GM23338 (cell line): ENCODE results near the gene CHMP4A. TPM values are rescaled to one million over a fixed set of nuclear protein-coding genes. Genes with fewer than 3 reads are reported as not detected.

Experiments
- CREB1 ChIP-seq: fragments of 250-450 bp; sonication (Bioruptor Pico); IDR thresholded peaks from 2 replicates; pipeline ENCODE4 v1.5.0; 2020; ENCODE audit warnings: low read depth, mild to moderate bottlenecking, moderate library complexity
- EZH2phosphoT487 ChIP-seq: fragments of 200-600 bp; sonication (generic); IDR thresholded peaks from one replicate; pipeline ENCODE4 v1.8.1; 2018; ENCODE audit warnings: antibody characterized with exemption; ENCODE audit not compliant: unreplicated experiment
- JUNB ChIP-seq: IDR thresholded peaks from one replicate; pipeline ENCODE4 v1.6.1; 2016; ENCODE audit warnings: antibody characterized with exemption; ENCODE audit not compliant: unreplicated experiment
- NANOG ChIP-seq: IDR thresholded peaks from 2 replicates; pipeline ENCODE4 v1.6.1; 2016; ENCODE audit warnings: antibody characterized with exemption, borderline replicate concordance
- POLR2AphosphoS5 ChIP-seq: IDR thresholded peaks from 2 replicates; pipeline ENCODE4 v1.6.1; 2016; ENCODE audit warnings: antibody characterized with exemption, low read depth
- STAT1 ChIP-seq: IDR thresholded peaks from one replicate; pipeline ENCODE4 v1.6.1; 2016; ENCODE audit warnings: antibody characterized with exemption; ENCODE audit not compliant: unreplicated experiment
- ZNF114 ChIP-seq: fragments of 250-450 bp; sonication (Bioruptor Pico); IDR thresholded peaks from 2 replicates; pipeline ENCODE4 v1.5.0; 2020; ENCODE audit warnings: mild to moderate bottlenecking, moderate library complexity
- ZNF331 ChIP-seq: fragments of 250-450 bp; sonication (Bioruptor Pico); IDR thresholded peaks from 2 replicates; pipeline ENCODE4 v1.5.0; 2020; ENCODE audit warnings: low read depth, mild to moderate bottlenecking, moderate library complexity
- ZNF462 ChIP-seq: fragments of 250-450 bp; sonication (Bioruptor Pico); IDR thresholded peaks from 2 replicates; pipeline ENCODE4 v1.5.0; 2020; ENCODE audit warnings: mild to moderate bottlenecking, moderate library complexity
- polyA plus RNA-seq: library from polyadenylated mRNA; unstranded; fragments of >200 nt; fragmentation: Nextera tagmentation; extraction: Ambion mirVana; gene quantifications from 2 replicates; pipeline ENCODE4 v1.2.1, GENCODE V29; 2016
- total RNA-seq: library from RNA; depleted of rRNA; stranded (reverse); fragments of >200 nt; shearing (Covaris generic); gene quantifications from 2 replicates; pipeline ENCODE4 v1.2.3, GENCODE V29; 2014
- TF ChIP-seq, protein P1 (sequence below), 2 experiments: fragments of 200-600 bp in 1 of 2; sonication (generic) in 1 of 2; conservative IDR thresholded peaks; 2 replicates each; pipeline versions ENCODE4 v1.5.1 to v1.6.1; 2016 to 2017; ENCODE audit warnings: antibody characterized with exemption in 2 of 2, low read depth in 2 of 2, mild to moderate bottlenecking in 2 of 2, moderate library complexity in 1 of 2

CHMP4A gene
- total and polyA plus RNA-seq, 2 experiments from 2014 or later, result 19.3 to 36.9 TPM

DNA sequence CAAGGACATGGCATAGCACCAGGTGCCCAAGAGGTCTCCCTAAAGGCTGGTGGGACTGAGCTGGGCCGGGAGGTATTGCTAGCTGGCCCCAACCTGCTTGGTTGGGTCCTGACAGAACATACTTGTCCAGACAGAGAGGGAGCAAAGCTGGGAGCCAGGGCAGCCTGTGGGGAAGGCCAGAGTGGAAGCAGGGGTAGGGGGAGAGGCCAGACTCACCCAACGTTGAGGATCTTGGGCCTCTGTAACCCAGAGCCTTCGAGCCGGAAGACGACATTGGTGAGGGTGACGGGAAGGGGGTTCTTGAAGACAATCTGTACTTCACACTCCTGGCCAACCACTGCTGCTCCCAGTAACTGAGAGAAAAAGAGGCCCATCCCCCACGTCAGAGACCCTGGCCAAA, 40.6 kb upstream of the CHMP4A start (continued):
- TF ChIP-seq ZNF462 (CRISPR knock-in tag) (no peak), EZH2phosphoT487 (no peak), ZNF331 (CRISPR knock-in tag) (no peak), STAT1 (no peak), POLR2AphosphoS5 (no peak), CREB1 (no peak), NANOG (no peak), ZNF114 (no peak), JUNB (no peak)
- TF ChIP-seq, protein P1, sequence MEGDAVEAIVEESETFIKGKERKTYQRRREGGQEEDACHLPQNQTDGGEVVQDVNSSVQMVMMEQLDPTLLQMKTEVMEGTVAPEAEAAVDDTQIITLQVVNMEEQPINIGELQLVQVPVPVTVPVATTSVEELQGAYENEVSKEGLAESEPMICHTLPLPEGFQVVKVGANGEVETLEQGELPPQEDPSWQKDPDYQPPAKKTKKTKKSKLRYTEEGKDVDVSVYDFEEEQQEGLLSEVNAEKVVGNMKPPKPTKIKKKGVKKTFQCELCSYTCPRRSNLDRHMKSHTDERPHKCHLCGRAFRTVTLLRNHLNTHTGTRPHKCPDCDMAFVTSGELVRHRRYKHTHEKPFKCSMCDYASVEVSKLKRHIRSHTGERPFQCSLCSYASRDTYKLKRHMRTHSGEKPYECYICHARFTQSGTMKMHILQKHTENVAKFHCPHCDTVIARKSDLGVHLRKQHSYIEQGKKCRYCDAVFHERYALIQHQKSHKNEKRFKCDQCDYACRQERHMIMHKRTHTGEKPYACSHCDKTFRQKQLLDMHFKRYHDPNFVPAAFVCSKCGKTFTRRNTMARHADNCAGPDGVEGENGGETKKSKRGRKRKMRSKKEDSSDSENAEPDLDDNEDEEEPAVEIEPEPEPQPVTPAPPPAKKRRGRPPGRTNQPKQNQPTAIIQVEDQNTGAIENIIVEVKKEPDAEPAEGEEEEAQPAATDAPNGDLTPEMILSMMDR (conservative IDR thresholded peaks at IDR 0.05; ENCODE audit: low read depth in 2 of 2), result no peak
